NB4 (cell line): ENCODE results near the gene MED8.

ENCODE experiments used
- CTCF ChIP-seq: IDR thresholded peaks from one replicate; pipeline ENCODE4 v1.5.1; 2012; ENCODE audit warnings: low read depth, low read length
- MAX ChIP-seq: IDR thresholded peaks from 2 replicates; pipeline ENCODE4 v1.6.1; 2011; ENCODE audit warnings: low read depth, low read length
- MYC ChIP-seq: IDR thresholded peaks from 2 replicates; pipeline ENCODE4 v1.6.1; 2011; ENCODE audit warnings: low read depth, low read length
- POLR2A ChIP-seq: IDR thresholded peaks from 2 replicates; pipeline ENCODE4 v1.6.1; 2011; ENCODE audit warnings: mild to moderate bottlenecking; ENCODE audit not compliant: insufficient read length; ENCODE audit errors: extremely low read depth

- TF ChIP-seq CTCF (no peak), MYC (no peak), MAX (no peak), POLR2A (no peak)
Observed at GRCh38 chr1:43383449-43383848, 6.2 kb downstream of the MED8 start.
